CD14-positive monocyte (primary cell): ENCODE data around the gene OR6X1. TPM values are rescaled to one million over a fixed set of nuclear protein-coding genes. Genes with fewer than 3 reads are reported as not detected.

Experiments used
- DNase-seq, 3 donors: peaks; one replicate each; pipeline ENCODE4 v3.0.0-alpha.2; 2011 to 2022
- H2AFZ ChIP-seq: 2 replicates; pipeline ENCODE4 v1.6.0; 2012; ENCODE audit warnings: mild to moderate bottlenecking, low read depth, low read length, inconsistent platforms; ENCODE audit not compliant: insufficient read depth, poor library complexity, severe bottlenecking
- H3K27ac ChIP-seq, 2 donors: 1 replicate in 1 of 2; 2 replicates in 1 of 2; pipeline ENCODE4 v1.5.1; 2012 to 2013; ENCODE audit warnings: low read length in 2 of 2, control low read depth in 1 of 2, inconsistent platforms in 1 of 2, low read depth in 1 of 2, mild to moderate bottlenecking in 1 of 2
- H3K27me3 ChIP-seq, 2 donors: one replicate each; pipeline versions ENCODE4 v1.6.0 to v1.6.1; 2011 to 2013; ENCODE audit warnings: low read length in 2 of 2; ENCODE audit not compliant: control insufficient read depth in 2 of 2, insufficient read depth in 2 of 2
- H3K36me3 ChIP-seq, 2 donors: replicated peaks in 1 of 2; 1 replicate in 1 of 2; 2 replicates in 1 of 2; pipeline versions ENCODE4 v1.5.1 to v1.6.1; 2012 to 2013; ENCODE audit warnings: low read length in 2 of 2, control low read depth in 1 of 2, inconsistent platforms in 1 of 2, mild to moderate bottlenecking in 1 of 2; ENCODE audit not compliant: insufficient read depth in 2 of 2, control insufficient read depth in 1 of 2
- H3K4me1 ChIP-seq, 2 donors: 1 replicate in 1 of 2; 2 replicates in 1 of 2; pipeline versions ENCODE4 v1.5.1 to v1.6.1; 2012 to 2013; ENCODE audit warnings: low read length in 2 of 2, control low read depth in 1 of 2, inconsistent platforms in 1 of 2, mild to moderate bottlenecking in 1 of 2, moderate library complexity in 1 of 2; ENCODE audit not compliant: insufficient read depth in 2 of 2, control insufficient read depth in 1 of 2
- H3K4me2 ChIP-seq: replicated peaks from 2 replicates; pipeline ENCODE3; 2012; ENCODE audit warnings: low read length, moderate library complexity, mild to moderate bottlenecking; ENCODE audit not compliant: poor library complexity, severe bottlenecking; ENCODE audit errors: extremely low read depth
- H3K4me3 ChIP-seq, 3 experiments: fragments of 200-600 bp in 1 of 3; sonication (generic) in 1 of 3; replicated peaks in 1 of 3; 1 replicate in 2 of 3; 2 replicates in 1 of 3; pipeline ENCODE4 v1.5.1; 2011 to 2013; ENCODE audit warnings: low read length in 3 of 3, mild to moderate bottlenecking in 3 of 3, control low read depth in 2 of 3, low read depth in 2 of 3, inconsistent platforms in 1 of 3, moderate library complexity in 1 of 3
- H3K79me2 ChIP-seq: 2 replicates; pipeline ENCODE4 v1.6.0; 2012; ENCODE audit warnings: mild to moderate bottlenecking, control low read depth, inconsistent platforms, low read length, moderate library complexity; ENCODE audit not compliant: insufficient read depth
- H3K9ac ChIP-seq: 2 replicates; pipeline ENCODE4 v1.6.0; 2017; ENCODE audit warnings: low read length, mild to moderate bottlenecking; ENCODE audit not compliant: insufficient read depth, poor library complexity, severe bottlenecking
- H3K9me3 ChIP-seq, 2 donors: replicated peaks in 1 of 2; 1 replicate in 1 of 2; 2 replicates in 1 of 2; pipeline versions ENCODE4 v1.5.1 to v1.6.1; 2012 to 2013; ENCODE audit warnings: low read length in 2 of 2, control low read depth in 1 of 2; ENCODE audit not compliant: control insufficient read depth in 1 of 2, insufficient read depth in 1 of 2
- H4K20me1 ChIP-seq: 2 replicates; pipeline ENCODE4 v1.6.0; 2012; ENCODE audit warnings: mild to moderate bottlenecking, low read length, control low read depth, moderate library complexity; ENCODE audit not compliant: insufficient read depth
- H3K27ac Mint-ChIP-seq, 7 donors: one replicate each; pipeline ENCODE4 v1.8.0; 2020; ENCODE audit warnings: mild to moderate bottlenecking in 7 of 7, mixed read lengths in 7 of 7, moderate library complexity in 6 of 7, inconsistent platforms in 2 of 7
- H3K27me3 Mint-ChIP-seq, 3 donors: one replicate each; pipeline ENCODE4 v1.8.0; 2021 to 2022; ENCODE audit warnings: low read depth in 3 of 3, mild to moderate bottlenecking in 3 of 3, mixed read lengths in 3 of 3, moderate library complexity in 3 of 3, inconsistent platforms in 1 of 3
- H3K36me3 Mint-ChIP-seq, 2 donors: one replicate each; pipeline ENCODE4 v1.8.0; 2020; ENCODE audit warnings: mixed read lengths in 2 of 2, inconsistent platforms in 1 of 2, mild to moderate bottlenecking in 1 of 2
- H3K4me1 Mint-ChIP-seq: one replicate; pipeline ENCODE4 v1.8.0; 2020; ENCODE audit warnings: mild to moderate bottlenecking, mixed read lengths
- H3K4me3 Mint-ChIP-seq, 2 donors: one replicate each; pipeline ENCODE4 v1.8.0; 2020; ENCODE audit warnings: mild to moderate bottlenecking in 2 of 2, mixed read lengths in 2 of 2, moderate library complexity in 1 of 2
- H3K9me3 Mint-ChIP-seq, 7 donors: one replicate each; pipeline ENCODE4 v1.8.0; 2020 to 2022; ENCODE audit warnings: mixed read lengths in 7 of 7, mild to moderate bottlenecking in 6 of 7, moderate library complexity in 6 of 7, inconsistent platforms in 2 of 7
- CTCF ChIP-seq: fragments of 200-600 bp; IDR thresholded peaks from one replicate; pipeline ENCODE4 v1.8.0; 2022; ENCODE audit warnings: antibody characterized with exemption, mild to moderate bottlenecking
- WGBS: methylation state at CpG from one replicate; pipeline ENCODE4 v1.1.5; 2013; ENCODE audit warnings: missing lambda C conversion rate; ENCODE audit not compliant: insufficient coverage; 5-methylcytosine and 5-hydroxymethylcytosine counted together
- intact Hi-C, 2 donors: fragments of 100-400 bp; cut with micrococcal nuclease; formaldehyde crosslinking; loops; one replicate each; pipeline versions ENCODE4 v1.15.0 to v1.15.1; 2023
- polyA plus RNA-seq, 3 donors: library from polyadenylated mRNA; depleted of rRNA in 1 of 3; unstranded in 2 of 3; stranded (reverse) in 1 of 3; fragments of 300-500 nt in 2 of 3; fragments of >200 nt in 1 of 3; fragmentation: Illumina TruSeq in 2 of 3; gene quantifications; 1 replicate in 2 of 3; 2 replicates in 1 of 3; pipeline ENCODE4 v1.2.3, GENCODE V29; 2012 to 2021

OR6X1 gene
- polyA plus RNA-seq, 3 donors: not detected

GRCh38 chr11:123800036-123800435, 45.7 kb upstream of the OR6X1 start:
- Histone ChIP-seq H3K27me3 (no peaks in the 10 kb centered on the region), H3K4me2 (no peak overlapping the region), H3K27ac (no peak overlapping the region), H3K9me3 (no peaks in the 10 kb centered on the region), H3K4me3 (no peak overlapping the region), H3K9ac (no peak overlapping the region), H4K20me1 (no peaks in the 10 kb centered on the region), H3K79me2 (no peaks in the 10 kb centered on the region), H3K4me1 (no peaks in the 10 kb centered on the region), H3K36me3 (no peaks in the 10 kb centered on the region), H2AFZ (no peak overlapping the region)
- WGBS: 93% methylated on average over 3 of the region's 3 CpGs
- Mint-ChIP-seq H3K4me1 (no peaks in the 10 kb centered on the region), H3K27ac (no peak overlapping the region), H3K36me3 (no peaks in the 10 kb centered on the region), H3K9me3 (peaks cover 0 to 6% (median 0%) of the 10 kb centered on the region in 7 donors), H3K27me3 (peaks cover 0 to 1% (median 1%) of the 10 kb centered on the region in 3 donors), H3K4me3 (no peak overlapping the region)
- intact Hi-C loops: no loop called here
- no peak for DNase-seq
- TF ChIP-seq CTCF: no peak

DNA sequence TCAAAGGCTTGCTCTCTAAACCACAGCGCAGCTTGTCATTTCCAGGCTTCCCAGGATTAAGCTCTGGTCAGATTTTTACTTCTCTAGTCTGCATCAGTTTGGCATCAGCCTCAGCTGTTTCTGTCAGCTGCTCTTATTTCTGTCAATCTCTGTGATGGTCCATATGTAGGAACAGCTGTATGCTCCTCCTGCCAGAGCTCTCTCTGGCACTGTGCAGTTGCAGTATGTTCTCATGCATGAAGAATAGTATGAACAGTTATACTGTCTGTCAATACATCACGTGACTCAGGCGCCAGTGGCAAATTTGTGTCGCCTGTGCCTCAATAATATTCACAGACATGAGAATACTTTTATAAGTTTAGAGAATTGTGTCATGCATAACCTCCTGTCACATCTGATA, 45.1 kb upstream of the OR6X1 start:
- Histone ChIP-seq H2AFZ (no peak overlapping the region), H4K20me1 (no peaks in the 10 kb centered on the region), H3K36me3 (no peaks in the 10 kb centered on the region), H3K9ac (no peak overlapping the region), H3K27me3 (no peaks in the 10 kb centered on the region), H3K4me1 (no peaks in the 10 kb centered on the region), H3K9me3 (no peaks in the 10 kb centered on the region), H3K79me2 (no peaks in the 10 kb centered on the region), H3K4me2 (no peak overlapping the region), H3K4me3 (no peak overlapping the region), H3K27ac (no peak overlapping the region)
- H3K9me3 Mint-ChIP-seq: peaks cover 0 to 6% (median under 1%) of the 10 kb centered on the region in 7 donors
- H3K27ac Mint-ChIP-seq: no peak overlapping the region
- no peak for TF ChIP-seq CTCF
- no peaks in the 10 kb centered on the region for H3K4me1 Mint-ChIP-seq
- no peak overlapping the region for H3K4me3 Mint-ChIP-seq
- H3K27me3 Mint-ChIP-seq: peaks cover 0 to 1% (median 1%) of the 10 kb centered on the region in 3 donors
- no peak for DNase-seq
- H3K36me3 Mint-ChIP-seq: no peaks in the 10 kb centered on the region
- 82% methylated on average over 1 of the region's 4 CpGs for WGBS
- intact Hi-C loops: no loop called here
